Measurements from ENCODE around the gene MICB.
"Not testable (repeated sequence)": the region's sequence is repeated elsewhere in the genome, so short reads cannot be mapped to it uniquely, and the experiment has no call there.

The MICB gene

GRCh38 chr6:31497531-31498476, at the start of gene MICB:
Gene MICB, plus strand, starts transcription at chr6:31498145. Its CDS starts 49 bp downstream, at chr6:31498194.
- DNase-seq (ENCODE audit: extremely low read depth, low read depth) = no peak
- no peak for TF ChIP-seq CTCF (IDR thresholded peaks at IDR 0.05; ENCODE audit: low read depth, low read length)

DNA sequence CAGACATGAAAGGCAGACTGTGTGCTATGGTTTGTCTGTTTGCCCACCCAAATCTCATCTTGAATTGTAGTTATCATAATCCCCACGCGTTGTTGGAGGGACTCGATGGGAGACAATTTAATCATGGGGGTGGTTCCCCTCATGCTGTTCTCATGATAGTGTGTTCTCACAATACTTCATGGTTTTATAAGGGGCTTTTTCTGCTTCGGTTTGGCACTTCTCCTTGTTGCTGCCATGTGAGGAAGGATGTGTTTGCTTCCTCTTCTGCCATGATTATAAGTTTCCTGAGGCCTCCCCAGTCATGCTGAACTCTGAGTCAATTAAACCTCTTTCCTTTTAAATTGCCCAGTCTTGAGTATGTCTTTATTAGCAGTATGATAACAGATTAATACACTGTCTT, 47.2 kb upstream of the MICB start:
- TF ChIP-seq CTCF (IDR thresholded peaks at IDR 0.05; ENCODE audit: low read depth, low read length) = no peak
- DNase-seq (ENCODE audit: extremely low read depth, low read depth) = no peak

GRCh38 chr6:31452859-31453258, 45.1 kb upstream of the MICB start:
- DNase-seq (ENCODE audit: extremely low read depth, low read depth) = no peak
- TF ChIP-seq CTCF (IDR thresholded peaks at IDR 0.05; ENCODE audit: low read depth, low read length) = no peak

DNA sequence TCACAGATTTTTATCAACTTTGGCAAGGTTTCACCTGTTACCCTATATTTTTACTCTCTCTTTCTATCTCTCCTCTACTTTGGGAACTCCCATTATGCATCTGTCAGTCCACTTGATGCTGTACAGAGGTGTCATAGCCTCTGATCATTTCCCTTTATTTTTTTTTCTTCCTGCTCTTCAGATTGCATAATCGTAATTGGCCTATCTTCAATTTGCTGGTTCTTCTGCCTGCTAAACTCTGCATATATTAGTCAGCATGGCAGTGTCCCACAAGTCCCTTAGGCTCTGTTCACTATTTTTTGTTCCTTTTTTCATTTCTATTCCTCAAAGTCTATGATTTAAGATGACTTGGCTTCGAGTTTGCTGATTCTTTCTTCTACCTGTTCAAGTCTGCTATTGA, 44.7 kb upstream of the MICB start:
- no peak for DNase-seq (ENCODE audit: extremely low read depth, low read depth)

GRCh38 chr6:31459864-31460263, 38.1 kb upstream of the MICB start:
- not testable (repeated sequence) for DNase-seq (ENCODE audit: extremely low read depth, low read depth)

More for the DNA sequence above, 44.7 kb upstream of the MICB start:
- TF ChIP-seq CTCF (IDR thresholded peaks at IDR 0.05; ENCODE audit: low read depth, low read length) = no peak

DNA sequence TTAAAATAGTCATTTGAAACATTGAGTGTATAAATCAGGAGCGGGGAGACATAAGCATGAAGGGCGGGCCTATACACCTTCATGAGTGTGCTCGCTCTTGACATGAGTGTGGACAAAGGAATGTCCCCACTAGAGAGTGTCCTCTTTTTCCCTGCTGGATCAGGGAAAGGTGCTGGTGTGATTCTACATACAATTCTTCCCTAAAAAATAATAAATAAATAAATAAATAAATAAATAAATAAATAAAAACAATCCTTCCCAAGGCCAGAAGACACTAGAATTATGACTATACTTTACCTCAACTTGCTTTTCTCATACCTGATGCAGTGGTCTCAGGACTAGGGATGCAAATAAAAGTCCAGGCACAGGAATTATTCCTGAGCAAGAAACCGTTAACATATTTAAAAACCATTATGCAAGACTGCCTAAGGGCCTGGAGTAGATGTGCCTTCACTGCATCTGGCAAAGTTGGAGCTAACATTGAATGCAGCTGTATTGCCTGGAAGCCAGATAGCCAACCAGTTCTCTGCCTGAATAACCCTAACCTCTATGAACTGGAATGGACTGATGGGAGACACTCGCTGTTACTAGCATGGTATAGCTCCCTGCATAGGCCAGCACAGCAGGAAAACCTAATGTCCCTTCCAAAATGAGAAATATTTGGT, 37.5 kb upstream of the MICB start:
- no peak for TF ChIP-seq CTCF (IDR thresholded peaks at IDR 0.05; ENCODE audit: low read depth, low read length)
- DNase-seq (ENCODE audit: extremely low read depth, low read depth) = no peak

DNA sequence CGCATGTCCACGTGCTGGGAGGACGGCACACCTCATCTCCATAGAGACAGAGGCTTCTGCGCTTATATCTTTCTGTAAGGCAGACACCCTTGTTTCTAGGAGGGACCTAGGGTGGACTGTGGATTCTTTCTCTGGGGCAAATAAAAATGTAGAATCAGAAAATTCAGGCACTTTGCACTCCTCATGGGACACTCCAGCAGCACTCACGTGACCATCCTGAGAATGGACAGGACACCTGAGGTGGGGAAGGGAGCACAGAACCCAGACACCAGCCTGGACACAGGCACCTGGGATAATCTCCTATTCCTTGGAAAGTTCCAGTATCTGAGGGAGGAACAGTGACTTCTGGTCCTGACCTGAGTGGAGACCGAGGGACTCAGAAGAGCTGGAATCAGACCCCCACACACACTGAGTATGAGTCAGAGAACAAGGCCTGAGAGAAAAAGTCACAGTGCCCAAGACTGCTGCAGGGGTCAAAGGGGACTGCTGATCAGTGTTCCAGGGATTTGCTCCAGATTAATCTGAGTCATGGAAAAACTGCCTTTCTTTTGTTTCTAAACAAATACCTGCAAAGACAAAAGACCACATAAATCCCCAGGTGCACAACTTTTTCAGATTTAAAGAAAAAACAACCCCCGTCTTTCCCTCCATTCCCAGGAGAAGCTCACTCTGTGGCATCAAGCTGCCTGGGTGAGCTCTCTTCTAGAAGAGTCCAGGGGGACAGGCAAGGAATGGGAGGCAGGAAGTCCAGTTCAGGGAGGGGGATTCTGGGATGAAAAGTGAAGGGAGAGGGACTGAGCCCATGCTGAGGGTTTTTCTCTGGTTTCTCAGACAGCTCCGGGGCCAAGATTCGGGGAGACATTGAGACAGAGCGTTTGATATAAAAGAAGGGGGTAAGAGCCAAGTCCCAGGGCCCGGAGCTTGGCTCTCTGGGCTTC, 35.6 kb upstream of the MICB start:
- no peak for TF ChIP-seq CTCF (IDR thresholded peaks at IDR 0.05; ENCODE audit: low read depth, low read length)
- DNase-seq (ENCODE audit: extremely low read depth, low read depth) = no peak

Measured in AG09319 (cell line).